NB4 (cell line): ENCODE data around the gene ARHGEF10L.

Experiments
- DNase-seq: peaks from one replicate; pipeline ENCODE4 v3.0.0; 2010; ENCODE audit warnings: low read depth
- H3K4me3 ChIP-seq: one replicate; pipeline ENCODE4 v1.5.1; 2011; ENCODE audit warnings: mild to moderate bottlenecking, low read depth, low read length, moderate library complexity
- MYC ChIP-seq: IDR thresholded peaks from 2 replicates; pipeline ENCODE4 v1.6.1; 2011; ENCODE audit warnings: low read depth, low read length
- POLR2A ChIP-seq: IDR thresholded peaks from 2 replicates; pipeline ENCODE4 v1.6.1; 2011; ENCODE audit warnings: mild to moderate bottlenecking; ENCODE audit not compliant: insufficient read length; ENCODE audit errors: extremely low read depth
- TF ChIP-seq, protein P1 (sequence below): IDR thresholded peaks from 2 replicates; pipeline ENCODE4 v1.6.1; 2011; ENCODE audit warnings: low read depth, low read length
- TF ChIP-seq, protein P2 (sequence below): IDR thresholded peaks from one replicate; pipeline ENCODE4 v1.5.1; 2012; ENCODE audit warnings: low read depth, low read length

ARHGEF10L gene

DNA sequence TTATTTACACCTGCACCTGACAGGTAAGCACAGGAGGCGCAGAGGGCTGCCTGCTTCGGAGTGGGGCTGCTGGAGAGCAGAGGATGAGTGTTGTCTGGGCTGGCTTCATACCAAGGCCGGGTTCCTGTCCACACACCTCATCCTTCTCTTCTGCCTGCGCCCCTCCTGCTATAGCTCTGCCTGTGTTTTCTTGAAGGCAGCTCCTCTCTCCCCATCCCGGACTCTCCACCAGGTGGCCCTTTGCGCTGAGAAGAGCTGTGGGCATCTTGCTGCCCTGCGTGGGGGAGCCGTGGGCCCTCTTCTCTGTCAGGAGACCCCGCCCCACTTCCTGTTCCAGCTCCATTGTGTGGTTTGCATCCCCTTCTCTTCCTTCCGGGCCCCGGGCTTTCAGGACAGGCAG is 35.0 kb downstream of the ARHGEF10L start:
- no peak for DNase-seq
- H3K4me3 ChIP-seq, result no peak overlapping the region
- TF ChIP-seq, protein P1, sequence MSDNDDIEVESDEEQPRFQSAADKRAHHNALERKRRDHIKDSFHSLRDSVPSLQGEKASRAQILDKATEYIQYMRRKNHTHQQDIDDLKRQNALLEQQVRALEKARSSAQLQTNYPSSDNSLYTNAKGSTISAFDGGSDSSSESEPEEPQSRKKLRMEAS, result no peak
- TF ChIP-seq MYC, result no peak
- no peak for TF ChIP-seq POLR2A
- TF ChIP-seq, protein P2, sequence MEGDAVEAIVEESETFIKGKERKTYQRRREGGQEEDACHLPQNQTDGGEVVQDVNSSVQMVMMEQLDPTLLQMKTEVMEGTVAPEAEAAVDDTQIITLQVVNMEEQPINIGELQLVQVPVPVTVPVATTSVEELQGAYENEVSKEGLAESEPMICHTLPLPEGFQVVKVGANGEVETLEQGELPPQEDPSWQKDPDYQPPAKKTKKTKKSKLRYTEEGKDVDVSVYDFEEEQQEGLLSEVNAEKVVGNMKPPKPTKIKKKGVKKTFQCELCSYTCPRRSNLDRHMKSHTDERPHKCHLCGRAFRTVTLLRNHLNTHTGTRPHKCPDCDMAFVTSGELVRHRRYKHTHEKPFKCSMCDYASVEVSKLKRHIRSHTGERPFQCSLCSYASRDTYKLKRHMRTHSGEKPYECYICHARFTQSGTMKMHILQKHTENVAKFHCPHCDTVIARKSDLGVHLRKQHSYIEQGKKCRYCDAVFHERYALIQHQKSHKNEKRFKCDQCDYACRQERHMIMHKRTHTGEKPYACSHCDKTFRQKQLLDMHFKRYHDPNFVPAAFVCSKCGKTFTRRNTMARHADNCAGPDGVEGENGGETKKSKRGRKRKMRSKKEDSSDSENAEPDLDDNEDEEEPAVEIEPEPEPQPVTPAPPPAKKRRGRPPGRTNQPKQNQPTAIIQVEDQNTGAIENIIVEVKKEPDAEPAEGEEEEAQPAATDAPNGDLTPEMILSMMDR, result no peak

DNA sequence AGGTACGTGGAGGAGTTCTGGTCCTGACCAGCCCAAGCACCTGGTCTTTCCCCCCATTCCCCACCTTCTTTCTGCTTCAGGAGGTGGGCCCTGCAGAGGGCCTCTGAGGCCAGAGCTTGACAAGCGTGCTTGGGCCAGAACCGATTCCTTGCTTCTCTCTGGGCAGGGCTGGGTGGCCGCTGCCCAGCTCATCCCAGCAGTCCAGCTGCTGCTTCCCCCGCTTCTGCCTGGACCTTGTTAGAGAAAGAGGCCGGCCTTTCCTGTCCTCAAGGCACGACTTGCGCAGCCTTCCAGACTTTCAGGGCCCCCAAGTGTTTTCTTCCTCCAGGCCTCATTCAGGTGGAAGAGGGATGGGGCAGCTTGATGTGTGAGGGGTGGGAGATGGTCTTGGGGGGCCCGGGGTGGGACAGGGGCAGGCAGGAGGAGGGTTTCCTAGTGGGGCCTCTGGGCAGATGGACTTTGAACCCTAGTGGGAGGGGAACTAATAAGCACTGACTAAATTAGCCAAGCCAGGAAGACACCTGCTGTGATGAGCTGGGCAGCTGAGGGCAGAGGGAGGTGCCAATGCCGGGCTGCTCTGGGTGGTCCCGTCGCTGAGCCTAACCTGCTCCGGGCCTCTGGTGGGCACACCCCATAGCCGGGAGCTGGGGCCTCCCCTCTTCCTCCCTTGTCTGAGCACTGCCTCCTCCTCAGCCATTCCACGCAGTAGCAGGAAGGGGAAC is 36.5 kb downstream of the ARHGEF10L start:
- no peak for DNase-seq
- H3K4me3 ChIP-seq, result no peak overlapping the region
- TF ChIP-seq, protein P2, result no peak
- TF ChIP-seq, protein P1, result no peak
- TF ChIP-seq POLR2A, result no peak

DNA sequence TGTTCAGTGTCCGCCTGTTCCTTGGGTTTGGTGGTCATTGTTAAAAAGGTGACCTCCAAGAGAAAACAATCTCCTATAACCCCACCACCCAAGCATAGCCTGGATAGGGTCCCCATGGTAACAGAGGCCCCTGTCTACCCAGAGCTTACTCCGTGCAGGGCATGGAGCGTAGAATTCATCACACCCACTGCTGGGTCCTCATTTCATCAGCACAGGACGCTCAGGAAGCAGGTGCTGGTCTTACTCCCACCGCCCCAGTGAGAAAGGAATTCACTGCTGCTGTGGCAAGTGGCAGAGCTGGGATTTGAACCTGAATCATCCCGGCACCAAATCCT is 37.0 kb downstream of the ARHGEF10L start:
- TF ChIP-seq POLR2A (no peak), MYC (no peak)
- TF ChIP-seq, protein P2, result no peak
- TF ChIP-seq, protein P1, result no peak
- no peak for DNase-seq
- H3K4me3 ChIP-seq, result no peak overlapping the region

DNA sequence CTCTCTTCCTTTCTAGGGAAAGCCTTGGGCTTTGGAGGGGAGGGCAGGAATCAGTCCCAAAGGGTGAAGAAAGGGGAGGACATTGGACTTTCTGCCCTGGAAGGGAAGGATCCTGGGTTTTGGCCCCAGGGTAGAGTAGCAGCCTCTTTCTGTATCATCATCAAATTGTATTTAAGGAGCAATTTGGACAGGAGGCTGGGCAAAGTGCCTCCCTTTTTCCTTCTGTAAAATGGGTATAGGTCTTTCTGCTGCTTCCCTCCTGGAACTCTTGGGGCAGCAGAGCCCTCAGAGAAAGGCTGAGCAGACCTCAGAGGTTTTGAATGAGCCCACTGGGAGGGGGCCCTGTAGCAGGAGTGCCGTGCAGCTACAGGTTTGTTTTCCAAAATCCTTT is 38.4 kb downstream of the ARHGEF10L start:
- DNase-seq, result no peak
- TF ChIP-seq MYC (no peak), POLR2A (no peak)
- TF ChIP-seq, protein P1, result no peak
- TF ChIP-seq, protein P2, result no peak
- H3K4me3 ChIP-seq, result no peak overlapping the region

DNA sequence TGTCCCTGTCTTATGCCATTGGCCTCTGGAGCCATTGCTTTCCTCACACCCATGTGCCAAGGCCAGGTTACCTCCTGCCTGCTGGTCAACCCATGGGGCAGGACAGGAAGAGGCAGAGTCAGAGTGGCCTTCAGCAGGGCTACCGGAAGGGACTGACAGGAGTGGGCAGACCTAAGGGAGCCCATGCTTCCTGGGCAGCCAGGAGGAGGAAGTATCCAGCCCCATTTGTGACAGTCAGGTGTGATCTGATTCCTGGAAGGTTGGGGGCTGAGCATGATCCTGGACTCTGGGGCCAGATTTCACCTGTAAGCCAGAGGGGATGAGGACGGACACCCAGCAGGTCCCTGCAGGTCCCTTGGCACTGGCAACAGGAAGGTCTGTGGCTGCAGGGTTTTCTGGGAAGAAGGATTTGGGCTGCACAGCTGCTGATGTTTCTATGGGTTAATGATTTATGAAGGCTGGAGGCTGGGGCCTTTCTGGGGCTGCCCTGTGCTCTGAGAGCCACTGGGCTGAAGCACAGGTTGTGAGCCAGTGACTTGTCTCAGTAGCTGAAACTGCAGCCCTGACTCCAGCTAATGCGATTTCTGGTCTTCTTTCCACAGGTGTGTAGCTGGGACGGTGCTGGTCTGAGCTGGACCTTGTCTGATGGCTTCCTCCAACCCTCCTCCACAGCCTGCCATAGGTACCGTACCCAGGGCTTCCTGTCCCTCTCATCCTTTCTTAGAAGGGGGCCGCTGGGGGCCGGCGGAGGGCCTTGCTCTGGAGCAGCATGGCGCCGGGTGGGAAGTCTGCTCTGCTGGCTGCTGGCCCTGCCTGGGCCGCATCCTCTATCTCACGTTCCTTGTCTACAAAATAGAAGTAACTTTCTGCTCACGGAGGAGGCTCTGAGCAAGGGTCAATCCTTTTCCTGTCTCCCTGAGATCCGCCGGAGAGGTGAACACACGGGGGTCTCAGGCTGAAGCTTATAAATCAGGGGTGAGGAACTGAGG is 40.7 kb downstream of the ARHGEF10L start:
- TF ChIP-seq, protein P1, result no peak
- TF ChIP-seq, protein P2, result no peak
- TF ChIP-seq MYC (no peak), POLR2A (no peak)
- no peak overlapping the region for H3K4me3 ChIP-seq
- DNase-seq, result no peak
